ENCODE results near the gene MAPK11.

GRCh38 chr22:50232481-50233151 is 37.6 kb downstream of the MAPK11 start:
- TF ChIP-seq TAF1 (IDR thresholded peaks at IDR 0.05; ENCODE audit: borderline replicate concordance, insufficient read depth, low read length): no peak
- no peak for TF ChIP-seq SIN3A (IDR thresholded peaks at IDR 0.05; ENCODE audit: borderline replicate concordance, insufficient read depth, low read length)

Data from PFSK-1 (cell line).